Measurements from ENCODE around the gene OR5AU1. TPM values are rescaled to one million over a fixed set of nuclear protein-coding genes. Genes with fewer than 3 reads are reported as not detected.

OR5AU1 gene
- polyA plus RNA-seq (2011; rRNA removed) (not detected in 2 replicates), polyA plus RNA-seq (2017; fragmentation: RNase III; extraction: RNeasy Plus Mini Kit Qiagen cat#74134 plus additional on column Dnase treatment) (not detected in 3 replicates), polyA minus RNA-seq (2011; rRNA and poly(A)+ RNA removed) (not detected in 2 replicates)
- polyA plus RNA-seq (2012; cell fraction: cytosol; rRNA removed) = not detected in 2 replicates
- not detected in 2 replicates for polyA plus RNA-seq (2012; cell fraction: nucleus; rRNA removed)

DNA sequence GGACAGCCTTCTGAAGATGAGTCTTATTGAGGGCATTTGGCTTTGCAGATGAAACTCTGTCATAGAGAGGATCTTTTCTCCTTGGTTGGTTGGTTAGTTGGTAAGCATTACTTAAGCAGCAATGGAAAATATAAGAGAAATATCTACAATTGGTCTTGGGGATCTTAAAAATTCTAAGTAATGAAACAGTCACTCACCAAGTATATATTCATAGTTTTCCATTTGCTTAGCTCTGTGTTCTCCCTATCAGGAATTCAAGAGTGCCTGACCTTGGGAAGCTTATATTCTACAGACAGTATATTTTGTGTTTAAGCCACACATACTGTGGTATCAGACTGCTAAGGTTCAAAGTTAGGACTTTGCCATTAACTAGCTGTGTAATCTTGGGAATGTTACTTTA is at the start of gene OR5AU1:
OR5AU1 (minus strand) TSS at position 101 of the 400 bp plus-strand sequence. CDS start 191 bp downstream, outside the sequence.
- ChIA-PET POLR2A (no interaction called here), CTCF (interaction anchor here (0.9 to 1.8 kb wide), 5 partner anchors 19 to 141 kb away, joined by 3 to 7 read pairs (median 4); no protein-coding TSS in a partner anchor)
- TF ChIP-seq, protein P1, sequence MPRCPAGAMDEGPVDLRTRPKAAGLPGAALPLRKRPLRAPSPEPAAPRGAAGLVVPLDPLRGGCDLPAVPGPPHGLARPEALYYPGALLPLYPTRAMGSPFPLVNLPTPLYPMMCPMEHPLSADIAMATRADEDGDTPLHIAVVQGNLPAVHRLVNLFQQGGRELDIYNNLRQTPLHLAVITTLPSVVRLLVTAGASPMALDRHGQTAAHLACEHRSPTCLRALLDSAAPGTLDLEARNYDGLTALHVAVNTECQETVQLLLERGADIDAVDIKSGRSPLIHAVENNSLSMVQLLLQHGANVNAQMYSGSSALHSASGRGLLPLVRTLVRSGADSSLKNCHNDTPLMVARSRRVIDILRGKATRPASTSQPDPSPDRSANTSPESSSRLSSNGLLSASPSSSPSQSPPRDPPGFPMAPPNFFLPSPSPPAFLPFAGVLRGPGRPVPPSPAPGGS (IDR thresholded peaks at IDR 0.05) = no peak
- TF ChIP-seq RAD21 (conservative IDR thresholded peaks at IDR 0.05 in 1 of 2, IDR thresholded peaks at IDR 0.05 in 1 of 2) (no peak), ZFP36 (IDR thresholded peaks at IDR 0.05; ENCODE audit: borderline replicate concordance, partially characterized antibody) (no peak), KDM5A (IDR thresholded peaks at IDR 0.05) (no peak), MAFK (IDR thresholded peaks at IDR 0.05; ENCODE audit: partially characterized antibody) (no peak), MYC (IDR thresholded peaks at IDR 0.05; ENCODE audit: borderline replicate concordance, low read length) (no peak), CBX8 (IDR thresholded peaks at IDR 0.05) (no peak), BHLHE40 (IDR thresholded peaks at IDR 0.05; ENCODE audit: low read depth, low read length) (no peak), HOXA7 (CRISPR knock-in tag; IDR thresholded peaks at IDR 0.05) (no peak), RFX5 (IDR thresholded peaks at IDR 0.05) (no peak), RNF2 (IDR thresholded peaks at IDR 0.05; ENCODE audit: borderline replicate concordance, low read depth) (no peak), NFE2L2 (conservative IDR thresholded peaks at IDR 0.05; ENCODE audit: low read length) (no peak), CBX2 (IDR thresholded peaks at IDR 0.05; ENCODE audit: borderline replicate concordance, low read depth) (no peak)
- TF ChIP-seq, protein P2, sequence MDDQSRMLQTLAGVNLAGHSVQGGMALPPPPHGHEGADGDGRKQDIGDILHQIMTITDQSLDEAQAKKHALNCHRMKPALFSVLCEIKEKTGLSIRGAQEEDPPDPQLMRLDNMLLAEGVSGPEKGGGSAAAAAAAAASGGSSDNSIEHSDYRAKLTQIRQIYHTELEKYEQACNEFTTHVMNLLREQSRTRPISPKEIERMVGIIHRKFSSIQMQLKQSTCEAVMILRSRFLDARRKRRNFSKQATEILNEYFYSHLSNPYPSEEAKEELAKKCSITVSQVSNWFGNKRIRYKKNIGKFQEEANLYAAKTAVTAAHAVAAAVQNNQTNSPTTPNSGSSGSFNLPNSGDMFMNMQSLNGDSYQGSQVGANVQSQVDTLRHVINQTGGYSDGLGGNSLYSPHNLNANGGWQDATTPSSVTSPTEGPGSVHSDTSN (IDR thresholded peaks at IDR 0.05) = no peak
- DNase-seq (ENCODE audit: low read depth in 1 of 2, low spot score in 1 of 2) (no peak), ATAC-seq (no peak), FAIRE-seq (no peak)
- H3K4me3 ChIP-seq = no peak within 1 kb of the TSS
- H3K27ac ChIP-seq = no peak within 1 kb of the TSS
- H3K4me1 ChIP-seq = no peaks in the 10 kb centered on the region
- no peaks in the 10 kb centered on the region for H3K9me3 ChIP-seq
- H3K4me2 ChIP-seq = no peak within 1 kb of the TSS

DNA sequence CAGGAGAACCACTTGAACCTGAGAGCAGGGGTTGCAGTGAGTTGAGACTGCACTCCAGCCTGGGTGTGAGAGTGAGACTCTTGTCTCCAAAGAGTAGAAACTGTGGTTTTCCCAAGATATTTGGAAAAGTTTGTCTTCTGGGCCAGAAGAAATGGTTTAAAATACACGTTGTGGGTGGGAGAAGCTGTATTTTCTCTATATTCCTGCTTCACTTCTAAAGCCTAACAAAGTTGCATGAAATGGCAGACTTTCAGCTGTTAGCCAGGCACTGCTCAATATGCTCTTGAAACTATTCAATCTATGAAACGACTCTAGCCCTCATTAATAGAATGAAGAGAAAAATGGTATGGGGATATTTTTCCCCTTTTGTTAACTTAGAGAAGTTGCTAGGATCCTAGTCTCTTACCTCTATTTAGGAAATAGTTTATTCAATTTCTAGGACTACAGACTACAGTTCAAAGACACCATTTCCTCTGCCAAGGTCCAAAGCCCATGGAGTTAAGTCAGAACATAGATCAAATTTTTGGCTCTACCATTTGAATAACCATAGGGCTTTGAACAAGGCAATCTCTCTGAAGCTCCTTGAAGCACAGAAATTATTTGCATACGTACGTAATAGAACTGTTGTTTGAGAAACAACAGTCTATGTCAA is 49.3 kb upstream of the OR5AU1 start:
- 88% methylated on average over 4 of the region's 4 CpGs for WGBS (ENCODE audit: missing lambda C conversion rate)
- Histone ChIP-seq H3K9me3 (no peaks in the 10 kb centered on the region), H3K4me3 (no peak overlapping the region), H3K4me2 (no peak overlapping the region), H3K4me1 (no peaks in the 10 kb centered on the region), H3K27ac (no peak overlapping the region)
- DNase-seq (ENCODE audit: low read depth in 1 of 2, low spot score in 1 of 2) = no peak
- ATAC-seq = no peak
- FAIRE-seq = no peak
- ChIA-PET CTCF (interaction anchor here (1.5 to 2.0 kb wide), 2 partner anchors 16 to 113 kb away, joined by 3 to 6 read pairs; no protein-coding TSS in a partner anchor), POLR2A (no interaction called here)
- TF ChIP-seq FOSL2 (IDR thresholded peaks at IDR 0.05) (no peak), FOSL2 (CRISPR knock-in tag; IDR thresholded peaks at IDR 0.05) (no peak), MAFK (IDR thresholded peaks at IDR 0.05; ENCODE audit: partially characterized antibody) (no peak), JUNB (IDR thresholded peaks at IDR 0.05) (no peak), CHD2 (IDR thresholded peaks at IDR 0.05; ENCODE audit: low read length, partially characterized antibody) (no peak), NR3C1 (IDR thresholded peaks at IDR 0.05) (no peak), RAD21 (conservative IDR thresholded peaks at IDR 0.05 in 1 of 2, IDR thresholded peaks at IDR 0.05 in 1 of 2) (no peak), NPAS2 (CRISPR knock-in tag; IDR thresholded peaks at IDR 0.05; ENCODE audit: borderline replicate concordance) (no peak), RNF2 (IDR thresholded peaks at IDR 0.05; ENCODE audit: borderline replicate concordance, low read depth) (no peak), TP53 (CRISPR knock-in tag; IDR thresholded peaks at IDR 0.05) (no peak)
- TF ChIP-seq, protein P1 (IDR thresholded peaks at IDR 0.05) = no peak
- TF ChIP-seq, protein P3, sequence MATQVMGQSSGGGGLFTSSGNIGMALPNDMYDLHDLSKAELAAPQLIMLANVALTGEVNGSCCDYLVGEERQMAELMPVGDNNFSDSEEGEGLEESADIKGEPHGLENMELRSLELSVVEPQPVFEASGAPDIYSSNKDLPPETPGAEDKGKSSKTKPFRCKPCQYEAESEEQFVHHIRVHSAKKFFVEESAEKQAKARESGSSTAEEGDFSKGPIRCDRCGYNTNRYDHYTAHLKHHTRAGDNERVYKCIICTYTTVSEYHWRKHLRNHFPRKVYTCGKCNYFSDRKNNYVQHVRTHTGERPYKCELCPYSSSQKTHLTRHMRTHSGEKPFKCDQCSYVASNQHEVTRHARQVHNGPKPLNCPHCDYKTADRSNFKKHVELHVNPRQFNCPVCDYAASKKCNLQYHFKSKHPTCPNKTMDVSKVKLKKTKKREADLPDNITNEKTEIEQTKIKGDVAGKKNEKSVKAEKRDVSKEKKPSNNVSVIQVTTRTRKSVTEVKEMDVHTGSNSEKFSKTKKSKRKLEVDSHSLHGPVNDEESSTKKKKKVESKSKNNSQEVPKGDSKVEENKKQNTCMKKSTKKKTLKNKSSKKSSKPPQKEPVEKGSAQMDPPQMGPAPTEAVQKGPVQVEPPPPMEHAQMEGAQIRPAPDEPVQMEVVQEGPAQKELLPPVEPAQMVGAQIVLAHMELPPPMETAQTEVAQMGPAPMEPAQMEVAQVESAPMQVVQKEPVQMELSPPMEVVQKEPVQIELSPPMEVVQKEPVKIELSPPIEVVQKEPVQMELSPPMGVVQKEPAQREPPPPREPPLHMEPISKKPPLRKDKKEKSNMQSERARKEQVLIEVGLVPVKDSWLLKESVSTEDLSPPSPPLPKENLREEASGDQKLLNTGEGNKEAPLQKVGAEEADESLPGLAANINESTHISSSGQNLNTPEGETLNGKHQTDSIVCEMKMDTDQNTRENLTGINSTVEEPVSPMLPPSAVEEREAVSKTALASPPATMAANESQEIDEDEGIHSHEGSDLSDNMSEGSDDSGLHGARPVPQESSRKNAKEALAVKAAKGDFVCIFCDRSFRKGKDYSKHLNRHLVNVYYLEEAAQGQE (IDR thresholded peaks at IDR 0.05) = no peak
- TF ChIP-seq, protein P4, sequence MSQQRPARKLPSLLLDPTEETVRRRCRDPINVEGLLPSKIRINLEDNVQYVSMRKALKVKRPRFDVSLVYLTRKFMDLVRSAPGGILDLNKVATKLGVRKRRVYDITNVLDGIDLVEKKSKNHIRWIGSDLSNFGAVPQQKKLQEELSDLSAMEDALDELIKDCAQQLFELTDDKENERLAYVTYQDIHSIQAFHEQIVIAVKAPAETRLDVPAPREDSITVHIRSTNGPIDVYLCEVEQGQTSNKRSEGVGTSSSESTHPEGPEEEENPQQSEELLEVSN (IDR thresholded peaks at IDR 0.05; ENCODE audit: borderline replicate concordance, low read depth) = no peak
- TF ChIP-seq, protein P5, sequence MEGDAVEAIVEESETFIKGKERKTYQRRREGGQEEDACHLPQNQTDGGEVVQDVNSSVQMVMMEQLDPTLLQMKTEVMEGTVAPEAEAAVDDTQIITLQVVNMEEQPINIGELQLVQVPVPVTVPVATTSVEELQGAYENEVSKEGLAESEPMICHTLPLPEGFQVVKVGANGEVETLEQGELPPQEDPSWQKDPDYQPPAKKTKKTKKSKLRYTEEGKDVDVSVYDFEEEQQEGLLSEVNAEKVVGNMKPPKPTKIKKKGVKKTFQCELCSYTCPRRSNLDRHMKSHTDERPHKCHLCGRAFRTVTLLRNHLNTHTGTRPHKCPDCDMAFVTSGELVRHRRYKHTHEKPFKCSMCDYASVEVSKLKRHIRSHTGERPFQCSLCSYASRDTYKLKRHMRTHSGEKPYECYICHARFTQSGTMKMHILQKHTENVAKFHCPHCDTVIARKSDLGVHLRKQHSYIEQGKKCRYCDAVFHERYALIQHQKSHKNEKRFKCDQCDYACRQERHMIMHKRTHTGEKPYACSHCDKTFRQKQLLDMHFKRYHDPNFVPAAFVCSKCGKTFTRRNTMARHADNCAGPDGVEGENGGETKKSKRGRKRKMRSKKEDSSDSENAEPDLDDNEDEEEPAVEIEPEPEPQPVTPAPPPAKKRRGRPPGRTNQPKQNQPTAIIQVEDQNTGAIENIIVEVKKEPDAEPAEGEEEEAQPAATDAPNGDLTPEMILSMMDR (IDR thresholded peaks at IDR 0.05) = no peak
- TF ChIP-seq, protein P6, sequence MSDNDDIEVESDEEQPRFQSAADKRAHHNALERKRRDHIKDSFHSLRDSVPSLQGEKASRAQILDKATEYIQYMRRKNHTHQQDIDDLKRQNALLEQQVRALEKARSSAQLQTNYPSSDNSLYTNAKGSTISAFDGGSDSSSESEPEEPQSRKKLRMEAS (IDR thresholded peaks at IDR 0.05) = no peak
